ENCODE data around the gene ITGB4. TPM values are rescaled to one million over a fixed set of nuclear protein-coding genes. Genes with fewer than 3 reads are reported as not detected.

The ITGB4 gene
- total RNA-seq, 4 donors from 2014 or later = 196 to 323 (median 229) TPM

- intact Hi-C loops (cut with DNase I; ENCODE audit: low total_unique reads) = loop anchor here (10.0 kb wide), 1 partner anchor 1335 kb away; the partner anchor contains the start of gene GPRC5C
- Histone ChIP-seq H3K27me3 (no peaks in the 10 kb centered on the region), H3K4me3 (no peak overlapping the region), H3K27ac (peak overlapping the region in 2 of 4 donors; percentile 20 to 21), H3K9me3 (no peaks in the 10 kb centered on the region), H3K36me3 (no peaks in the 10 kb centered on the region), H3K4me1 (peaks cover 3 to 22% (median 14%) of the 10 kb centered on the region in 4 donors)
- 62 to 68% methylated on average over 2 to 3 of the region's 3 CpGs for WGBS, 2 donors (ENCODE audit: low coverage in 1 of 2)
- in situ Hi-C loops (cut with MboI; ENCODE audit: low pct_ligation_motif_present in 1 of 4, low pct_unique_long_range_greater_than_20kb in 1 of 4, low sequenced_read_pairs in 3 of 4) = loop anchor here in 1 of 4 donors (25.0 kb wide), 1 partner anchor 118 kb away; the partner anchor contains the start of genes TRIM47 and TRIM65
- DNase-seq = no peak
- TF ChIP-seq POLR2AphosphoS5 (IDR thresholded peaks at IDR 0.05) (peak in 1 of 3 donors; percentile 28), EP300 (IDR thresholded peaks at IDR 0.05; ENCODE audit: low read depth) (no peak)
Measured at GRCh38 chr17:75769536-75769935, 48.3 kb downstream of the ITGB4 start.

GRCh38 chr17:75771334-75772281, 50.3 kb downstream of the ITGB4 start:
- Histone ChIP-seq H3K4me3 (no peak overlapping the region), H3K4me1 (peaks cover 10 to 33% (median 15%) of the 10 kb centered on the region in 4 donors), H3K9me3 (no peaks in the 10 kb centered on the region), H3K36me3 (no peaks in the 10 kb centered on the region), H3K27ac (no peak overlapping the region), H3K27me3 (no peaks in the 10 kb centered on the region)
- in situ Hi-C loops (cut with MboI; ENCODE audit: low pct_ligation_motif_present in 1 of 4, low pct_unique_long_range_greater_than_20kb in 1 of 4, low sequenced_read_pairs in 3 of 4) (loop anchor here in 1 of 4 donors (25.0 kb wide), 1 partner anchor 116 kb away; the partner anchor contains the start of genes TRIM47 and TRIM65), intact Hi-C loops (cut with DNase I; ENCODE audit: low total_unique reads) (no loop called here)
- WGBS, 2 donors (ENCODE audit: low coverage in 1 of 2) = 20 to 49% methylated on average over 4 to 17 of the region's 17 CpGs
- peak in 2 of 3 donors; percentile 45 to 47 for TF ChIP-seq POLR2AphosphoS5 (IDR thresholded peaks at IDR 0.05)
- TF ChIP-seq CTCF (IDR thresholded peaks at IDR 0.05) = peak in 1 of 5 experiments; percentile 15
- TF ChIP-seq POLR2A (IDR thresholded peaks at IDR 0.05) = no peak
- TF ChIP-seq EP300 (IDR thresholded peaks at IDR 0.05; ENCODE audit: low read depth) = no peak
- peak; percentile 30 for DNase-seq

- Histone ChIP-seq H3K9me3 (no peaks in the 10 kb centered on the region), H3K4me3 (no peak overlapping the region), H3K27me3 (no peaks in the 10 kb centered on the region), H3K27ac (no peak overlapping the region), H3K4me1 (peaks cover 10 to 50% (median 32%) of the 10 kb centered on the region in 4 donors), H3K36me3 (peaks cover 0 to 11% (median 5%) of the 10 kb centered on the region in 4 donors)
- intact Hi-C loops (cut with DNase I; ENCODE audit: low total_unique reads) (no loop called here), in situ Hi-C loops (cut with MboI; ENCODE audit: low pct_ligation_motif_present in 1 of 4, low pct_unique_long_range_greater_than_20kb in 1 of 4, low sequenced_read_pairs in 3 of 4) (loop anchor here in 1 of 4 donors (25.0 kb wide), 1 partner anchor 114 kb away; the partner anchor contains the start of genes TRIM47 and TRIM65)
- DNase-seq = peak; percentile 14
- 82 to 89% methylated on average over 4 to 12 of the region's 12 CpGs for WGBS, 2 donors (ENCODE audit: low coverage in 1 of 2)
- TF ChIP-seq CTCF (IDR thresholded peaks at IDR 0.05) (no peak), POLR2AphosphoS5 (IDR thresholded peaks at IDR 0.05) (peak in 1 of 3 donors; percentile 27), EP300 (IDR thresholded peaks at IDR 0.05; ENCODE audit: low read depth) (no peak), POLR2A (IDR thresholded peaks at IDR 0.05) (peak; percentile 2)
Measured at GRCh38 chr17:75773121-75773807, 52.0 kb downstream of the ITGB4 start.

GRCh38 chr17:75773808-75774470, 52.7 kb downstream of the ITGB4 start:
- 83 to 94% methylated on average over 3 to 12 of the region's 15 CpGs for WGBS, 2 donors (ENCODE audit: low coverage in 1 of 2)
- TF ChIP-seq POLR2AphosphoS5 (IDR thresholded peaks at IDR 0.05) = no peak
- no peak for TF ChIP-seq POLR2A (IDR thresholded peaks at IDR 0.05)
- TF ChIP-seq EP300 (IDR thresholded peaks at IDR 0.05; ENCODE audit: low read depth) = no peak
- TF ChIP-seq CTCF (IDR thresholded peaks at IDR 0.05) = peak in 1 of 5 experiments; percentile 18
- in situ Hi-C loops (cut with MboI; ENCODE audit: low pct_ligation_motif_present in 1 of 4, low pct_unique_long_range_greater_than_20kb in 1 of 4, low sequenced_read_pairs in 3 of 4) (loop anchor here in 1 of 4 donors (25.0 kb wide), 1 partner anchor 113 kb away; the partner anchor contains the start of genes TRIM47 and TRIM65), intact Hi-C loops (cut with DNase I; ENCODE audit: low total_unique reads) (no loop called here)
- Histone ChIP-seq H3K9me3 (no peaks in the 10 kb centered on the region), H3K27ac (no peak overlapping the region), H3K27me3 (no peaks in the 10 kb centered on the region), H3K4me1 (peaks cover 10 to 51% (median 32%) of the 10 kb centered on the region in 4 donors), H3K4me3 (no peak overlapping the region), H3K36me3 (peaks cover 0 to 18% (median 5%) of the 10 kb centered on the region in 4 donors)
- DNase-seq = peak; percentile 13

Data from transverse colon (tissue), 4 donors.